Caco-2 (cell line): ENCODE measurements around the gene TTC27. TPM values are rescaled to one million over a fixed set of nuclear protein-coding genes. Genes with fewer than 3 reads are reported as not detected.

ENCODE experiments used
- BruUV-seq: library from RNA; stranded (reverse); fragments of 400-500 nt; replicated peaks from 2 replicates; lab custom pipeline; 2021; lab: Mats Ljungman, UMichigan
- CTCF ChIA-PET: fragments of 300-600 bp; sonication (Branson Sonifier 250); formaldehyde crosslinking; loops from one replicate; lab custom pipeline; 2022; ENCODE audit warnings: antibody characterized with exemption; lab: Charles Lee
- POLR2A ChIA-PET: fragments of 300-600 bp; sonication (Branson Sonifier 250); formaldehyde crosslinking; loops from one replicate; lab custom pipeline; 2022; ENCODE audit warnings: antibody characterized with exemption; lab: Charles Lee
- DNase-seq, 2 experiments: peaks; one replicate each; pipeline versions ENCODE4 v3.0.0 to v3.0.0-alpha.2; 2020 to 2022
- H3K27me3 ChIP-seq: replicated peaks from 2 replicates; pipeline ENCODE4 v1.6.0; 2011; ENCODE audit warnings: low read length; ENCODE audit not compliant: control insufficient read depth, insufficient read depth
- H3K36me3 ChIP-seq: 2 replicates; pipeline ENCODE4 v1.5.1; 2011; ENCODE audit warnings: low read length; ENCODE audit not compliant: control insufficient read depth, insufficient read depth
- H3K4me1 ChIP-seq: fragments of 250-450 bp; sonication (Bioruptor Pico); 2 replicates; pipeline ENCODE4 v1.5.1; 2020; ENCODE audit warnings: mild to moderate bottlenecking
- H3K4me3 ChIP-seq: 2 replicates; pipeline ENCODE4 v1.5.1; 2011; ENCODE audit warnings: low read depth, mild to moderate bottlenecking, control low read depth, low read length
- H3K9me3 ChIP-seq: fragments of 250-450 bp; sonication (Bioruptor Pico); 2 replicates; pipeline ENCODE4 v1.5.1; 2020; ENCODE audit warnings: mild to moderate bottlenecking, moderate library complexity
- H3K27ac Mint-ChIP-seq: one replicate; pipeline ENCODE4 v1.8.0; 2022; ENCODE audit warnings: mixed read lengths; ENCODE audit not compliant: unreplicated experiment
- H3K27me3 Mint-ChIP-seq: one replicate; pipeline ENCODE4 v1.8.0; 2022; ENCODE audit warnings: mixed read lengths; ENCODE audit not compliant: insufficient read depth, unreplicated experiment
- H3K36me3 Mint-ChIP-seq: one replicate; pipeline ENCODE4 v1.8.0; 2022; ENCODE audit warnings: mild to moderate bottlenecking, mixed read lengths; ENCODE audit not compliant: insufficient read depth, unreplicated experiment
- H3K4me1 Mint-ChIP-seq: one replicate; pipeline ENCODE4 v1.8.0; 2022; ENCODE audit warnings: low read depth, mixed read lengths; ENCODE audit not compliant: unreplicated experiment
- H3K4me3 Mint-ChIP-seq: one replicate; pipeline ENCODE4 v1.8.0; 2022; ENCODE audit warnings: mild to moderate bottlenecking, moderate library complexity, mixed read lengths; ENCODE audit not compliant: unreplicated experiment
- H3K9me3 Mint-ChIP-seq: one replicate; pipeline ENCODE4 v1.8.0; 2022; ENCODE audit warnings: mixed read lengths; ENCODE audit not compliant: unreplicated experiment
- CTCF ChIP-seq, 2 experiments: fragments of 200-600 bp in 1 of 2; IDR thresholded peaks; 1 replicate in 1 of 2; 2 replicates in 1 of 2; pipeline versions ENCODE4 v1.5.1 to v1.8.0; 2011 to 2022; ENCODE audit warnings: antibody characterized with exemption in 1 of 2, control low read depth in 1 of 2, inconsistent platforms in 1 of 2, low read depth in 1 of 2, low read length in 1 of 2, mild to moderate bottlenecking in 1 of 2, moderate library complexity in 1 of 2; ENCODE audit not compliant: insufficient read depth in 1 of 2, severe bottlenecking in 1 of 2, unreplicated experiment in 1 of 2
- intact Hi-C: fragments of 100-400 bp; cut with micrococcal nuclease; formaldehyde crosslinking; loops from one replicate; pipeline ENCODE4 v1.10.0; 2022; ENCODE audit not compliant: unreplicated experiment
- total RNA-seq: library from RNA; stranded (reverse); gene quantifications from 2 replicates; pipeline ENCODE4 v1.2.3, GENCODE V29; 2022

The TTC27 gene
- total RNA-seq, 1 experiment from 2014 or later = 20.6 TPM

- Histone ChIP-seq H3K4me1 (no peaks in the 10 kb centered on the region), H3K27me3 (no peaks in the 10 kb centered on the region), H3K9me3 (no peaks in the 10 kb centered on the region), H3K4me3 (no peak overlapping the region), H3K36me3 (no peaks in the 10 kb centered on the region)
- BruUV-seq = no TSS peak
- CTCF ChIA-PET = no interaction called here
- H3K4me3 Mint-ChIP-seq = no peak overlapping the region
- H3K27me3 Mint-ChIP-seq = no peaks in the 10 kb centered on the region
- no peak for TF ChIP-seq CTCF (IDR thresholded peaks at IDR 0.05; ENCODE audit: insufficient read depth in 1 of 2, low read depth in 1 of 2, low read length in 1 of 2, severe bottlenecking in 1 of 2, unreplicated experiment in 1 of 2)
- intact Hi-C loops = no loop called here
- POLR2A ChIA-PET = interaction anchor here (0.7 kb wide), 1 partner anchor 59 kb away, joined by 3 read pairs; no protein-coding TSS in a partner anchor
- no peaks in the 10 kb centered on the region for H3K9me3 Mint-ChIP-seq
- no peaks in the 10 kb centered on the region for H3K4me1 Mint-ChIP-seq
- DNase-seq = no peak
- H3K27ac Mint-ChIP-seq = no peak overlapping the region
- H3K36me3 Mint-ChIP-seq = no peaks in the 10 kb centered on the region
Measured at GRCh38 chr2:32745675-32746074, 117.8 kb downstream of the TTC27 start.

GRCh38 chr2:32746669-32747068 lies 118.8 kb downstream of the TTC27 start:
- no peaks in the 10 kb centered on the region for H3K36me3 Mint-ChIP-seq

GRCh38 chr2:32748158-32748557 lies 120.3 kb downstream of the TTC27 start:
- no peak for DNase-seq
- H3K4me3 Mint-ChIP-seq = no peak overlapping the region
- Histone ChIP-seq H3K4me3 (no peak overlapping the region), H3K4me1 (peaks cover 8% of the 10 kb centered on the region; the same call in 1 of the 2 replicates), H3K9me3 (no peaks in the 10 kb centered on the region; the same call in 1 of the 2 replicates), H3K36me3 (no peaks in the 10 kb centered on the region; the same call in 1 of the 2 replicates), H3K27me3 (no peaks in the 10 kb centered on the region)
- H3K4me1 Mint-ChIP-seq = no peaks in the 10 kb centered on the region
- BruUV-seq = no TSS peak
- intact Hi-C loops = no loop called here
- no peaks in the 10 kb centered on the region for H3K36me3 Mint-ChIP-seq
- POLR2A ChIA-PET = no interaction called here
- no peak for TF ChIP-seq CTCF (IDR thresholded peaks at IDR 0.05; ENCODE audit: insufficient read depth in 1 of 2, low read depth in 1 of 2, low read length in 1 of 2, severe bottlenecking in 1 of 2, unreplicated experiment in 1 of 2)
- H3K9me3 Mint-ChIP-seq = peaks cover 6% of the 10 kb centered on the region
- H3K27me3 Mint-ChIP-seq = no peaks in the 10 kb centered on the region
- H3K27ac Mint-ChIP-seq = no peak overlapping the region
- CTCF ChIA-PET = no interaction called here

More at GRCh38 chr2:32746669-32747068, 118.8 kb downstream of the TTC27 start:
- Histone ChIP-seq H3K9me3 (no peaks in the 10 kb centered on the region), H3K27me3 (no peaks in the 10 kb centered on the region), H3K36me3 (no peaks in the 10 kb centered on the region; the same call in 1 of the 2 replicates), H3K4me1 (no peaks in the 10 kb centered on the region), H3K4me3 (no peak overlapping the region)
- Mint-ChIP-seq H3K4me1 (no peaks in the 10 kb centered on the region), H3K9me3 (no peaks in the 10 kb centered on the region), H3K27ac (no peak overlapping the region), H3K4me3 (no peak overlapping the region), H3K27me3 (no peaks in the 10 kb centered on the region)
- POLR2A ChIA-PET = no interaction called here
- CTCF ChIA-PET = no interaction called here
- intact Hi-C loops = no loop called here
- no peak for TF ChIP-seq CTCF (IDR thresholded peaks at IDR 0.05; ENCODE audit: insufficient read depth in 1 of 2, low read depth in 1 of 2, low read length in 1 of 2, severe bottlenecking in 1 of 2, unreplicated experiment in 1 of 2)
- no TSS peak for BruUV-seq
- no peak for DNase-seq
